Activated CD8-positive, alpha-beta memory T cell treated with anti-CD3 and anti-CD28 coated beads for 24 hours (primary cell): ENCODE data around the gene S100P.
A peak's percentile ranks its signal among the peaks of the same experiment; 100 is the strongest.
"Not testable (repeated sequence)": the region's sequence is repeated elsewhere in the genome, so short reads cannot be mapped to it uniquely, and the experiment has no call there.

Source experiments
- DNase-seq: peaks from one replicate; pipeline ENCODE4 v3.0.0-alpha.2; 2020

S100P gene

DNA sequence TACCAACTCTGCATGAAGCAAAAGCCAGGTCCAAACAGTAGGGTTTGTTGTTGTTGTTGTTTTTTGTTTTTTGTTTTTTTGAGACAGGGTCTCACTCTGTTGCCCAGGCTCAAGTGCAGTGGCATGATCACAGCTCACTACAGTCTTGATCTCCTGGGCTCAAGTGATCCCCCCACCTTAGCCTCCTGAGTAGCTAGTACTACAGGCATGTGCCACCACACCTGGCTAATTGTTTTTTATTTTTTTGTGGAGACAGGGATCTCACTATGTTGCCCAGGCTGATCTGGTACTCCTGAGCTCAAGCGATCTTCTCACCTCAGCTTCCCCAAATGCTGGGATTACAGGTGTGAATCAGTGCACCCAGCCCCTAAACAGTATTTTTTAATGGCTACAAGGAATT, 6.2 kb downstream of the S100P start:
- no peak for DNase-seq

DNA sequence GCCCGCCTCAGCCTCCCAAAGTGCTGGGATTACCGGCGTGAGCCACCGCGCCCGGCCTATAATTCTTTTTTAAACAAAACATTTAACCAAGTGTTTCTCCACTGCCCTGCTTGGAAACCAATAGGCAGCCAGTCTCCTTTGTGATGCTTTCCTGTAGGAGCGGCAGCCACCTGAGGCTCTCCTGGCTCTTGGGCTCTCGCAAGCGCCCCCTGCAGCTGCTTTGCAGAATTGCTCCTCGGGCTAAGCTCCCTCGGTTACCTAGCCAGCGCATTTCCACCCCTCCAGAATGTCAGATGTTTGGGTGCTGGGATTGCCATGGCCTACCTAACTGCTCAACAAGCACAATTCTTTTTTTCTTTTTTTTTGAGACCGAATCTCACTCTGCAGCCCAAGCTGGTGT, 7.7 kb downstream of the S100P start:
- DNase-seq = no peak

DNA sequence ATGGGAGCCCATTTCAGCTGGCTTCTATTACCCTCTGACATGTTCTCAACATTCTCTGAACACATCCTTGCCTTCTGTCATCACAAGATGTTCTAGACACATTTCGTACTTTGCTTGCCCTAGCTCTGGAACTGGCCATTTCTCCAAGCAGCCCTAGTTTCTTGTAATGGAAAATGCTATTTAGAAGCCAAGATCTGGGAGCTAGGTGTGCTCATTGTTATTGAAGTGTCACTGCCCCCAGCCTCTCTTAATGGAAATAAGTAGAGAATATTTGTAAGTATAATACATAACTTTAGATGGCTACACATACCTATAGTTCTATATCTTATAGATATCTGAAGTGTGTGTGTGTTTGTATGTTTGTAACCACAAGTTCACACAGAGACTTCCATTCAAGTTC, 9.1 kb downstream of the S100P start:
- no peak for DNase-seq

DNA sequence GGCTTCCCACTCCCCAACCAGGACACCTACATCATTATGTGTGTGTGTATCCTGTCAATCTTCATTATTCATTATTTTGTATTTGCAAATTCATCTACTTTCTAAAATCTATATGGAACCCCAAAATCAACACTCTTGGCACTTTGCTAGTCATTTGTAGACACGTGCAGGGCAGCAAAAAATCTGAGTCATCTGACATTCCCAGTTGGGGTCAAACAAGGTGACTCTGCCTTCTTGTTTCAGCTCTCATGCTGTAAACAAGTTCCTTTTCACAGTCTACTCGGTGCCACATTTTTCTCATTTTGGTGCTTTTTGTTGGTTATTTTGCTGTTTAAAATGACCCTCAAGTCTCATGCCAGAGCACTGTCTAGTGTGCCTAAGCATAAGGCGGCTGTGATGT, 10.1 kb downstream of the S100P start:
- no peak for DNase-seq

DNA sequence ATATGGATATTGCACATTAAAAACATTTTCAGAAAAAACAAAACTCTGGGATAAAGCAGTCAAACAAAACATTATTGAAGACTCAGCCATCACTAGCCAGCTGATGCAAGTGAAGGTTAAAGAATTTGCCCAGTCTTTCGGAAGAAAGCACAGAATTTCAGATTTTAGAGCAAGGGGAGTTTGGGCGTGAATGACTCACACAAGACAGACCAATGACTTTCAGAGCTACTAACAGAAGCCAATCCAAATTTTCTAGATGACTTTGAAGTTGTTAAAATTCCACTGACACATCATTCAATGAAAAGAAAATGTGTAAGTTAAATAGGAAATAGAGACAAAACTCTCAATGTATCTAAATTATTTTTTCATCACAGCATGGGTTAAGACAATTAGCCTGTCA, 12.0 kb downstream of the S100P start:
- DNase-seq = no peak

DNA sequence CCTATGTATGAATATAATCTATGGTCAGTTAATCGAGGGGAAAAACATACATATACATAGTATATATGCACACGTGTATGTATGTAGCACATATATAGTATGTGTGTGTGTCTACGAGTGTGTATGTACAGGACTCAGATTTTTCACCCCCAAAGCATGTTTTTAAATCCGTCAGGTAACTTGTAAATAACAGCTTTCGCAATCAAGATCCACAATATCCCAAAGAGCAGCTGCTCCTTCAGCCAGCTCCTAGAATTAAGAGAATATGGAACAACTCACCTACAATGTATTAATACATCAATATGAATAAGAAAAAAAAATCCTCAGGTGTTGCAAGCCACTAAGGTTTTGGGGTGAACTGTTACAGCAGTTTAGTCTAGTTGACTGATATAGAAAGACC, 12.5 kb downstream of the S100P start:
- DNase-seq = no peak

DNA sequence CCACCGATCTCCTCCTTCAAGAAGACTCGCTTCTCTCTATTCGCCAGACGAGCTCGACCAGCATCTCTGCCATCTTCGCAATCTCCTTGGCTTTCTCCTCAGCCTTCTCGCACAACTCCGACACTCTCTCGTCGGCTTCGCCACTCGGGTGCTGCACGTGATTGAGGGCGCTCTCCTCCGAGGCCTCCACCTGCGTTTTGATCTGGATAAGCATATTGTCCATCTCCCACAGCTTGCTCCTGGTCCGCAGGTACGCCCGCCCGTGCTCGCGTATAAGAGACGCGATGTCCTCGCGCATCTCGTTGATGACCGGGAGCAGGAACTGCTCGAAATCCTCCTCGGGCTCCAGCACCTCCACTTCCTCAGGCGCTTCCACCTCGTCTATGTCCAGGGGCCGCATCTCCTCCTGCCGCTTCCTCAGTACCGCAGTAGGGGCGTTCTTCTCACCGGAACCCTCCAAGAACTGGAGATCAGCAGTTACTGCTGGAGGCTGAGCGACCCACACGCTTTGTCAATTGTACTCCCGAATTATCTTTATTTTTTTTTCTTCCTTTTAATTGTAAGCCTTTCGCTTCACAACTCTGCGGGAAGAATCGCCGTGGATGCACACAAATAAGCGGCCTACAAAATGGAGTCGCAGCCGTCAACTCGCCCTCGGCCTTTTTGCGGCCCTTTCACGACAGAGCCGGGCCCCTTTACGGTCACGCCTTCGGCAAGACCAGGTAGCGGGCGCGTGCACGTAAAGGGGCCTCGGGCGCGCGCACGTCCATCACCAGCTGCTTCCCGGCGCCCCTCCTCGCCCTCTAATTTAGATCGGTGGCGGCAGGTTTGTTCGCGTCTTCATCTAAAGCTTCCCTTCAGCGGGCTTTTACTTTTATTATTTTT, 15.8 kb downstream of the S100P start, which contains the start of gene MRFAP1L1:
Gene MRFAP1L1 (minus strand): TSS at position 636 of the 885 bp plus-strand sequence. CDS start 236 bp downstream, at position 400.
- DNase-seq = peak; percentile 97

DNA sequence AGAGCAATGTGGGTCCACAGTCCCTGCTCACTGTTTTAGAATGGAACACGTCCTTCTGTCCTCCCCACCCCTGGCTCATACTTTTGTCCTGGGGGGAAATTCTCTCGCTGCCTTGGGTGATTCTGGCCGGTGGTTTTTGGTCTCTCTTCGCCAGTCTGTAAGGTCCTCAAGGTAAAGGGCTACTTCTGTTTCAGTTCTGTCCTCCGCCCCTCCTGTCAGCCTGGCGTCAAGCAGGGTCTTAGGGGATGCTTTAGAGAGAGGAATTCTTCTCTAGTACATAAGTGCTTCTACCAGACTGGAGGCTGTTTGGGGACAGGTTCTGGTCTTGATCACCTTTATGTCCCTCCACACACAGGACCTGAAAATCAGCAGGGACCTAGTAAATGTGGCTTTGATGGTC, 16.6 kb downstream of the S100P start:
- DNase-seq = no peak

DNA sequence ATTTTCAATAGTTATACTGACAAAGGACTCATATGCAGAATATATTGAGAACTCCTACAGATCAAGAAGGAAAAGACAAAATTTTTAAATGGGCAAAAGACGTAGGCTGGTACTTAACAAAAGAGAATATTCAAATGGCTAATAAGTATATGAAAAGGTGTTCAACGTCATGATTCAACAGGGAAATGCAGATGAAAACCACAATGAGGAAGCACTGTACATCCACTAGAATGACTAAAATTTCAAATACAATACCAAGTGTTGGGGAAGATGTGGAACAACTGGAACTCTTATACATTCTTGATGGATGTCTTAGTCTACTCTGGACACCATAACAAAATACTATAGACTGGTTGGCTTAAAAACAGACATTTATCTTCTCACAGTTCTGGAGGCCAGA, 17.3 kb downstream of the S100P start:
- DNase-seq = no peak

DNA sequence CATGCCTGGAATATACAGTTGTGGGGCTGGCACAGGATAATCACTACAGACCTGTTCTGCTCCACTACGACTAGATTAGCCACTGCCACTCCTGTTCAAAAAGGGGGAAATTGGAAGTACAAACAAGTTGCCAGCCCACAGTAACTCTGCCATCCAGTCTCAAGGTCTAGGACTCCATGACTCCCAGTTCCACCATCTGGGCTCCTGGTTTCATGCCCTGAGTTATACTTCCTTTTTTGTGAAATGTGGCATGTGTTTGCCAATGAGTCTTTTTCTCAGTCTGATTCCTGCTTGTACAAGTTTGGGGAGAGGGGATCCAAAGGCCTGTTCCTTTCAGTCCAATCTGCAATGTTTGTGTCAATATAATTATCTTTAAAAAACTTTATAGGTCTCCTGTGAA, 21.3 kb downstream of the S100P start:
- no peak for DNase-seq

DNA sequence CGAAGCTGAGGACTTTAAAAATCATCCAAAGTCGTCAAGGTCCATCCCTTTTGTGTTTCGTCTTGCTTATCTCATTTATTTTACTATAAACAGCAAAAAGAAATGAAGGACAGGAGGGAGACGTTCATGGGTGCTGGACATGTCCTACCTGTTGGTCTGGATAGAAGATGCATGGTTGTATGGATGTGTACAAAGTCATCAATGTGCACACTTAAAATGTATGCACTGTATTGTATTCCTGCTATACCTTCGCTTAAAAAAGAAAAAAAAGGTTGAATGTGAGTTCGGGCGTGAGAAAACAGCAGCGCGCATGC, 22.0 kb downstream of the S100P start:
- DNase-seq = no peak

DNA sequence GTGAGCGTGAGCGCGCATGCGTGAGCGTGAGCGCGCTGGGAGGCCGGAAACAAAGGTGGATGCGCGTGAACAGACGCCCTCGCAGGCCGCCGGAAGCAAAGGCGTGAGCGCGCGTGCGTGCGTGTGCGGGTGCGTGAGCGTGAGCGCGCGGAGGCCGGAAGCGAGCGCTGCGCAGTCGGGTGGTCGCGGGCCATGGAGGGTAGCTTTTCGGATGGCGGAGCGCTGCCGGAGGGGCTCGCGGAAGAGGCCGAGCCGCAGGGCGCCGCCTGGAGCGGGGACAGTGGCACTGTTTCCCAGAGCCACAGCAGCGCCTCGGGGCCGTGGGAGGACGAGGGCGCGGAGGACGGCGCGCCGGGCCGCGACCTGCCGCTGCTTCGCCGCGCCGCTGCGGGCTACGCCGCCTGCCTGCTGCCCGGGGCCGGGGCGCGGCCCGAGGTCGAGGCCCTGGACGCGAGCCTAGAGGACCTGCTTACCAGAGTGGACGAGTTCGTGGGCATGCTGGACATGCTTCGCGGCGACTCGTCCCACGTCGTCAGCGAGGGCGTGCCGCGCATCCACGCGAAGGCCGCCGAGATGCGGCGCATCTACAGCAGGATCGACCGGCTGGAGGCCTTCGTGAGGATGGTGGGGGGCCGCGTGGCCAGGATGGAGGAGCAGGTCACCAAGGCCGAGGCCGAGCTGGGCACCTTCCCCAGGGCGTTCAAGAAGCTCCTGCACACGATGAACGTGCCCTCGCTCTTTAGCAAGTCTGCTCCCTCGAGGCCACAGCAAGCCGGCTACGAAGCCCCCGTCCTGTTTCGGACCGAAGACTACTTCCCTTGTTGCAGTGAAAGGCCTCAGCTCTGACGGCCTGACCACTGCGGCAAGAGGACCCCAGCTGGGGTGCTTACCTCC, 22.6 kb downstream of the S100P start, which contains the start of gene BLOC1S4:
Gene BLOC1S4 (plus strand): TSS at position 157 of the 894 bp plus-strand sequence. CDS start 36 bp downstream, at position 193.
- peak; percentile 92 for DNase-seq

DNA sequence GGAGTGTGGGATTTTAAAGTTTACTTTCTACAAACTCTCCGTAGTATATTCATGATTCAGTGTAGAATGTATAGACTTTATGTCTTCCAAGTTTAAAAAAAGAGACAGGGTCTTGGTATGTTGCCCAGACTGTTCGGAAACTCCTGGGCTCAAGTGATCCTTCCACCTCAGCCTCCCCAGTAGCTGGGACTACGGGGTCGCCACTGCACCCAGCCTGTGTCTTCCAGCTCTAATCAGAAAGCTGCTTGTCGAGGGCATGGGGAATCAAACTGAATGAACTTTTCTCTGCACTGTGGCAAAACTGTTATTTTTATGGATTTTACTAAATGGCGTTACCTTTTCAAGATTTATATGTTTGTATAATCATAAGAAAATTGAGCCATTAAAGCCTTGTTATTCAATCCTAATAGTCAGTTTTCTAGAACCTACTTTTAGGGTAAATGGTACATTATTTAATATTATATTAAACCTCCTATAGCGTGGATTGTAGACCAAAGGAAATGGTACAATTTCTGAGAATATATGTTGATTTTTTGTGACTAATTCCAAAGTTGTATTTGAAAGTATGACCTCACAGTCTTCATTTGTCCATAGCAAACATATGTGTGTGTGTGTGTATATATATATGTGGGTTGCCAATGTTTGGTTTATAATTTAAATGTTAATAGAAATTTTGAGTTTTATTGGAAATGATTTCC, 23.4 kb downstream of the S100P start:
- no peak for DNase-seq

DNA sequence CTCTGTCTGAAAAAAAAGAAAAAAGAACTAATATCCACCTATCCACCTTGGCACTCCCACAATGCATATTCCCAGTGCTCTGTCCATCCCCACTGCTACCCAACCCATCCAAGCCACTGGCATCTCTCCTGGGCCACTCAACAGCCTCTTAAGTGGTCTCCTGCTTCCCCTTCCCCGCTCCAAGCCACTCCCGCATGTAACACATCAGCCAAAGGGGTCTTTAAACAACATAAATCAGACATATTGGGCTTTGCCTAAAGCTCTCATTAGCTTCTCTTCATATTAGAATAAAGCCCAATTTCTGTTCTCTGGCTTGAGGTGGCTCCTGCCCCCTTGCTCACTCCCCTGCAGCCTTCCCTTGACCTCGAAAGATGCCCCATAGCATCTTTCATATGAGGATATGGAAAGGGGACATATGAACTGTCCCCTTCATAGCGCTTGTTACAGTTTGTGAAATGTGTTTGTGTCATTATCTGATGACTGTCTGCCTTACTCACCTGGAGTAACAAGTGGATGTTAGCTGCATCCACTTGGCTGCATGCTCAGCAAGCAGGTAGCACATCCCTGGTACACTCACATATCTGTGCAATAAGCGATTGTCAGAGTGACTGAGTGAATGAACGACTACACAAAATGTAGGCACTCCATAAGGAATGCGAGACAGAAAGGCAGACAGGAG, 25.4 kb downstream of the S100P start:
- DNase-seq = no peak

DNA sequence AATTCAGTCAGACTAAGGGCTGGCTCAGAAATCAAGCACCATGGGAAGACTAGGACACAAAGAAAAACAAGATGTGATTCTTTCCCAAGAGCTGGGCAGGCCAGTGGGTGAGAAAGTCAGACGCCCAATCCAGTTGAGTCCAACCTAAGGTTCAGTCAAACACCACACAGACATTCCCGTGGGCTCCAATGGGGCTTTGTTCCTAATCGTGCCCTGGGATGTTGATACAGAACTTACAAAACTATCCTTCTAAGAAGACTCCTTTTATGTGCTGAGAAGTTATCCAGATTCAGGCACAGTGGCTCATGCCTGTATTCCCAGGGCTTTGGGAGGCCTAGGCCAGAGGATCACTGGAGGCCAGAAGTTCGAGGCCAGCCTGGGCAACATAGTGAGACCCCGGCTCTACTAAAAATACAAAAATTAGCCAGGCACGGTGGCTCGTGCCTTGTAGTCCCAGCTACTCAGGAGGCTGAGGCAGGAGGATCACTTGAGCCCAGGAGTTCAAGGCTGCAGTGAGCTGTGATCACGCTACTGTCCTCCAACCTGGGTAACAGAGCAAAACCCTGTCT, 26.0 kb downstream of the S100P start:
- DNase-seq = no peak

DNA sequence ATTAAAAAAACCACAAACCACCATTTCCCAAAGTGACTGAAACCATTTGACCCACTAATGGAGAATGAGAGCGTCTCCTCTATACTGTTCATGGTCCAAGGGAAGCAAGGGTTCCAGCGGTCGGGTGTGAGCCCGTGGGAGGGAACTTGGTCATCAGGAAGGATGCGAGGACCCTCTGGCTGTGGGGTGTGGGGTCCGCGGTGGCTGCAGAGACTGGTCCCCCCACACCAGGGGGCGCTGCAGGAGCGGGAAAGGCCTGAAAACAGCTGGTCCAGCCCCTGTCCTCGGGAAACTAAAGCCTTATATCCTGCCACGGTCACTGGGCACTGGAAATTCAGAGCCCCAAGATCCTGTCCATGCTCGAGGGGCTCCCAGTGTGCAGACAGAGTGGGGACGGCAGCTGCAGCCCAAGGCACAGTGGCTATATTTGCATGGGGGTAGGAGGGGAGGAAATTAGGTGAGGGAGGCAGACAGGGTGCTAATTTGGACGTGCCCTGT, 26.6 kb downstream of the S100P start:
- peak; percentile 96 for DNase-seq

DNA sequence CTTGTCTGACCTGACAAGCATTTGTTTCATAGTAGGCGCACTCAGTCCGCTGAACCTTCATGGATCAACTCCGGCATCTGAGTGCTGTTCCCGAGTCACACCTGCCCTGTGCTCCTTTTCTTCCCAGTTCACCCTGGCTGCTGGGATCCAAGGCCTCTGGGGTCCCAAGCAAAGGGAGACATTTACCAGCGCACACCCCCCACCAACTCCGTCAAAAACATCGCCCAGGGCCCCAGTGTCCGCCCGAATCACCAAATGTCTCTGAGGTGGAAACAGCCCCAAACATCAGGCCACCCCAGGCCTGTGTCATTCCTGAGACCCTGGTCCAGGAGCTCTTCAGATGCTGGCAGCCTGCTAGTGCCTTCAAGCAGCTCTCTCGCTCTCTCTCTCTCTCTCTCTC, 27.4 kb downstream of the S100P start:
- DNase-seq = no peak

DNA sequence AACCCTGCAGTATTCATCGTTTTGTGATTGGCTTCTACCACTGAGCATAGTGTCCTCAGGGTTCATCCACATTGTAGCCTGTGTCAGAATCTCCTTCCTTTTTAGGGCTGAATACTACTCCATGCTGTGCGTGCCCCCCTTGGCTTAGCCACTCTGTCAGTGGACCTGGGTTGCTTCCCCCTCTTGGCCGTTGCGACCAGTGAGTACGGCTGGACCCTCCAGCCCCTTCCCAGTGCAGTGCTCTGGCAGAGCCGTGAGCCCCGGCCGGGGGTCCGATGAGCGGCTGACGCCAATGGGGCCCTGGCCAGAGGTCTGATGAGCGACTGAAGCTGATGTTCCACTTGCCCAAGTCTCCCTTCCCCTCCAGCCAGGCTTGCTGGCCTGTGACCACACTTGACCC, 29.2 kb downstream of the S100P start:
- no peak for DNase-seq

DNA sequence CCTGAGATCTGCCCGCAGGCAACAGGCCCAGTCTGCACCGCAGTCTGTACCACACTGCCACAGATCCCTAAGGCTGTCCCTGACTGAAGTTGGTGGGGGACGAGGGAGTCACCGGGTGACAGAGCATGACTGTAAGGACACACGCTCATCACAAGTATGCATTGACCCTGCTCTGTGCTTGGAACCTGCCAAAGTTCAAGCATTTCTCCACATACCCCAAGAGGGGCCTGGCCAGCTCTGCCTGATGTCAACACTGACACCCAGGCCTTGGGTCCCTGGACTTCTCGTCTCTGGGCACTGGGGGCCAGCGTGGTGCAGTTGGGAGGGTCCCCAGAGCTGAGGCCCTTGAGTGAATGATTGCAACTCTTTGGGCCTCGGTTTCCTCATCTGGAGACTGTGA, 30.2 kb downstream of the S100P start:
- no peak for DNase-seq

DNA sequence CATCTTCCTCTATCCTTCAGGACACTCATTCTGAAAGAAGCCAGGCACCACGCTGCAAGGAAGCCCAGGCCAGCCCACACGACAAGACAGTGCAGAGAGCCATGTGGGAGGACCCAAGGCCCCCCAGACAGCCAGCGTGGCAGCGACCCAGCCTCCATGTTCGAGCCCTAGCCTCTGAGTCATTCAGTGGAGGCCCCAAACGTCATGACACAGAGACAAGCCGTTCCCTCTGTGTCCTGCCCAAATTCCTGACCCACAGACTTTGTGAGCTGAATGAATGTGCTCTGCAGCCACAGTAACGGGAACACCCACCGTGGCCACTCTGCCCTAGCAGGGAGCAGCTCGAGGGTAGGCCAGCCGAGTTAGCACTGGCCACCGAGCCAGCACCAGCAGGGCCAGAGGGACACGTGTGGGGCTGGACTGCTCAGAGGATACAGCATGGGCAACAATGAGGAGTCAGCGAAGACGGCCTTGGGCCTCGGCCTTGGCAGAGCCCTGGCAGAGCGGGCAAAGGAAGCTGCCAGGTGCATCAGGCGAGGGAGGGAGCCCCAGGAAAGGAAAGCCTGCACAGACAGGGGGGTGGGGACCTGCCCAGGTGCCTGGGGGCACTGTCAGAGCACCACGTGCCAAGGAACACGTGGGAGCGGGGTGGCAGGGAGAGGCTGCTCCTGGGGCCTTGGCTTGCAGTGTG, 30.9 kb downstream of the S100P start:
- no peak for DNase-seq

DNA sequence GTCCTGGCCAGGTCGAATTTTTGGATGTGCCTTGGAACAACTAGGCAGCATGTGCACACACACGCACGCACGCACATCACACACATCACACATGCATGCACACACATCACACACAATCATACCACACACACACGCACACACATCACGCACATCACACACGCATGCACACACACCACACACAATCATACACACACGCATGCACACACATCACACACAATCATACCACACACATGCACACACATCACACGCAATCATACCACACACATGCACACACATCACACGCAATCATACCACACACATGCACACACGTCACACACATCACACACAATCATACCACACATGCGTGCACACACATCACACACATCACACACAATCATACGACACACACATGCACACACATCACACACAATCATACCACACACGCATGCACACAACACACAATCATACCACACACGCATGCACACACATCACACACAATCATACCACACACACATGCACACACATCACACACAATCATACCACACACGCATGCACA, 31.8 kb downstream of the S100P start:
- DNase-seq = not testable (repeated sequence)
